NB4 (cell line): ENCODE measurements around the gene MAP4K2.

Experiments
- CTCF ChIP-seq: IDR thresholded peaks from one replicate; pipeline ENCODE4 v1.5.1; 2012; ENCODE audit warnings: low read depth, low read length
- MAX ChIP-seq: IDR thresholded peaks from 2 replicates; pipeline ENCODE4 v1.6.1; 2011; ENCODE audit warnings: low read depth, low read length
- MYC ChIP-seq: IDR thresholded peaks from 2 replicates; pipeline ENCODE4 v1.6.1; 2011; ENCODE audit warnings: low read depth, low read length
- POLR2A ChIP-seq: IDR thresholded peaks from 2 replicates; pipeline ENCODE4 v1.6.1; 2011; ENCODE audit warnings: mild to moderate bottlenecking; ENCODE audit not compliant: insufficient read length; ENCODE audit errors: extremely low read depth

- no peak for TF ChIP-seq POLR2A
- TF ChIP-seq CTCF = no peak
- no peak for TF ChIP-seq MAX
- no peak for TF ChIP-seq MYC
Measured at GRCh38 chr11:64803846-64804345, 882 bp upstream of the MAP4K2 start.
